Transverse colon (tissue), 4 donors: ENCODE results near the gene IQCM. TPM values are rescaled to one million over a fixed set of nuclear protein-coding genes. Genes with fewer than 3 reads are reported as not detected.

Experiments used
- DNase-seq: peaks from one replicate; pipeline ENCODE4 v3.0.0-alpha.2; 2019
- H3K27ac ChIP-seq, 4 donors: fragments of 200-600 bp; sonication (generic); 2 replicates each; pipeline ENCODE4 v1.5.1; 2016 to 2018; ENCODE audit warnings: inconsistent platforms in 4 of 4
- H3K27me3 ChIP-seq: fragments of 200-600 bp; sonication (generic); 2 replicates; pipeline ENCODE4 v1.5.1; 2017; ENCODE audit warnings: inconsistent platforms
- H3K36me3 ChIP-seq, 4 donors: fragments of 200-600 bp; sonication (generic); 2 replicates each; pipeline ENCODE4 v1.5.1; 2017 to 2019; ENCODE audit warnings: inconsistent platforms in 4 of 4
- H3K4me1 ChIP-seq, 4 donors: fragments of 200-600 bp; sonication (generic); 2 replicates each; pipeline ENCODE4 v1.5.1; 2017 to 2020; ENCODE audit warnings: inconsistent platforms in 4 of 4
- H3K4me3 ChIP-seq, 4 donors: fragments of 200-600 bp; sonication (generic); 1 replicate in 1 of 4; 2 replicates in 3 of 4; pipeline versions ENCODE4 v1.5.1 to v1.6.1; 2017 to 2019; ENCODE audit warnings: inconsistent platforms in 4 of 4
- H3K9me3 ChIP-seq, 2 donors: fragments of 200-600 bp; sonication (generic); 2 replicates each; pipeline ENCODE4 v1.5.1; 2017 to 2019; ENCODE audit warnings: inconsistent platforms in 2 of 2
- CTCF ChIP-seq, 5 experiments: fragments of 200-600 bp in 3 of 5; fragments of 450-650 bp in 2 of 5; sonication (generic) in 3 of 5; IDR thresholded peaks; 1 replicate in 2 of 5; 2 replicates in 3 of 5; pipeline ENCODE4 v1.5.1; 2016 to 2017; ENCODE audit warnings: antibody characterized with exemption in 5 of 5, inconsistent platforms in 3 of 5, mild to moderate bottlenecking in 2 of 5, moderate library complexity in 1 of 5
- EP300 ChIP-seq: sonication (generic); formaldehyde crosslinking; IDR thresholded peaks from one replicate; pipeline ENCODE4 v1.6.1; 2017; ENCODE audit warnings: antibody characterized with exemption, low read depth
- POLR2A ChIP-seq: fragments of 450-650 bp; IDR thresholded peaks from one replicate; pipeline ENCODE4 v1.6.1; 2016; ENCODE audit warnings: antibody characterized with exemption, mild to moderate bottlenecking, moderate library complexity
- POLR2AphosphoS5 ChIP-seq, 3 donors: sonication (generic); formaldehyde crosslinking; IDR thresholded peaks; one replicate each; pipeline ENCODE4 v1.6.1; 2016; ENCODE audit warnings: antibody characterized with exemption in 3 of 3
- WGBS, 2 donors: methylation state at CpG; one replicate each; pipeline ENCODE4 v1.1.5; 2018; ENCODE audit warnings: low coverage in 1 of 2; 5-methylcytosine and 5-hydroxymethylcytosine counted together
- in situ Hi-C, 4 donors: fragments of 200-750 bp; cut with MboI; loops; one replicate each; pipeline versions ENCODE4 v1.15.0 to v1.15.1; 2017; ENCODE audit warnings: low sequenced_read_pairs in 3 of 4, low pct_ligation_motif_present in 1 of 4, low pct_unique_long_range_greater_than_20kb in 1 of 4
- intact Hi-C: fragments of 100-400 bp; cut with DNase I; formaldehyde crosslinking; loops from one replicate; pipeline ENCODE4 v1.15.1; 2023; ENCODE audit warnings: low total_unique reads
- total RNA-seq, 4 donors: library from RNA; depleted of rRNA; stranded (reverse); fragments of >200 nt; gene quantifications; one replicate each; pipeline ENCODE4 v1.1.0, GENCODE V29; 2016

Gene IQCM
- total RNA-seq, 4 donors from 2014 or later: 4.0 to 8.6 (median 8.5) TPM

GRCh38 chr4:149716728-149717127 is 98.9 kb downstream of the IQCM start:
- WGBS, 2 donors: 52 to 86% methylated on average over 1 of the region's 1 CpG
- Histone ChIP-seq H3K4me1 (no peaks in the 10 kb centered on the region), H3K36me3 (no peaks in the 10 kb centered on the region), H3K4me3 (no peak overlapping the region), H3K27me3 (no peaks in the 10 kb centered on the region), H3K27ac (no peak overlapping the region), H3K9me3 (no peaks in the 10 kb centered on the region)
- no peak for DNase-seq
- in situ Hi-C loops: no loop called here
- TF ChIP-seq POLR2A: no peak
- no peak for TF ChIP-seq POLR2AphosphoS5 (IDR thresholded peaks at IDR 0.05)
- TF ChIP-seq CTCF (IDR thresholded peaks at IDR 0.05): no peak
- TF ChIP-seq EP300: no peak
- intact Hi-C loops: no loop called here

- intact Hi-C loops (no loop called here), in situ Hi-C loops (no loop called here)
- TF ChIP-seq EP300 (no peak), POLR2A (no peak), CTCF (IDR thresholded peaks at IDR 0.05) (no peak), POLR2AphosphoS5 (IDR thresholded peaks at IDR 0.05) (no peak)
- Histone ChIP-seq H3K36me3 (no peaks in the 10 kb centered on the region), H3K9me3 (no peaks in the 10 kb centered on the region), H3K27ac (no peak overlapping the region), H3K27me3 (no peaks in the 10 kb centered on the region), H3K4me1 (no peaks in the 10 kb centered on the region), H3K4me3 (no peak overlapping the region)
- DNase-seq: no peak
- 96% methylated on average over 12 of the region's 14 CpGs; no CpG with 5 or more reads in 1 of the 2 donors for WGBS, 2 donors
Measured at GRCh38 chr4:149715822-149716585, 99.6 kb downstream of the IQCM start.

GRCh38 chr4:149713031-149713430 is 102.6 kb downstream of the IQCM start:
- intact Hi-C loops: no loop called here
- Histone ChIP-seq H3K4me1 (peaks cover 0 to 25% (median 15%) of the 10 kb centered on the region in 4 donors), H3K36me3 (no peaks in the 10 kb centered on the region), H3K9me3 (no peaks in the 10 kb centered on the region), H3K27me3 (no peaks in the 10 kb centered on the region), H3K4me3 (no peak overlapping the region), H3K27ac (no peak overlapping the region)
- WGBS, 2 donors: 75% methylated on average over 3 of the region's 3 CpGs; no CpG with 5 or more reads in 1 of the 2 donors
- TF ChIP-seq CTCF (IDR thresholded peaks at IDR 0.05) (no peak), POLR2AphosphoS5 (IDR thresholded peaks at IDR 0.05) (no peak), EP300 (no peak), POLR2A (no peak)
- no peak for DNase-seq
- in situ Hi-C loops: no loop called here

- H3K27me3 ChIP-seq: no peaks in the 10 kb centered on the region
Measured at GRCh38 chr4:149711593-149712365, 103.9 kb downstream of the IQCM start.

More at GRCh38 chr4:149711593-149712365, 103.9 kb downstream of the IQCM start:
- no peak for DNase-seq
- no peaks in the 10 kb centered on the region for H3K36me3 ChIP-seq
- no peak overlapping the region for H3K4me3 ChIP-seq
- 78 to 86% methylated on average over 2 of the region's 2 CpGs for WGBS, 2 donors
- no peaks in the 10 kb centered on the region for H3K9me3 ChIP-seq
- in situ Hi-C loops: no loop called here
- intact Hi-C loops: no loop called here
- TF ChIP-seq POLR2AphosphoS5 (IDR thresholded peaks at IDR 0.05) (no peak), CTCF (IDR thresholded peaks at IDR 0.05) (no peak), EP300 (no peak), POLR2A (no peak)
- no peak overlapping the region for H3K27ac ChIP-seq
- H3K4me1 ChIP-seq: peaks cover 0 to 28% (median 15%) of the 10 kb centered on the region in 4 donors
